ENCODE measurements around the gene THAP4. TPM values are rescaled to one million over a fixed set of nuclear protein-coding genes. Genes with fewer than 3 reads are reported as not detected.

Gene THAP4
- total and polyA plus RNA-seq, 2 of the 13 experiments (the other 11 are each of a cell fraction or from before 2014, with no cell fraction given), result 59.7 to 75.7 TPM

DNA sequence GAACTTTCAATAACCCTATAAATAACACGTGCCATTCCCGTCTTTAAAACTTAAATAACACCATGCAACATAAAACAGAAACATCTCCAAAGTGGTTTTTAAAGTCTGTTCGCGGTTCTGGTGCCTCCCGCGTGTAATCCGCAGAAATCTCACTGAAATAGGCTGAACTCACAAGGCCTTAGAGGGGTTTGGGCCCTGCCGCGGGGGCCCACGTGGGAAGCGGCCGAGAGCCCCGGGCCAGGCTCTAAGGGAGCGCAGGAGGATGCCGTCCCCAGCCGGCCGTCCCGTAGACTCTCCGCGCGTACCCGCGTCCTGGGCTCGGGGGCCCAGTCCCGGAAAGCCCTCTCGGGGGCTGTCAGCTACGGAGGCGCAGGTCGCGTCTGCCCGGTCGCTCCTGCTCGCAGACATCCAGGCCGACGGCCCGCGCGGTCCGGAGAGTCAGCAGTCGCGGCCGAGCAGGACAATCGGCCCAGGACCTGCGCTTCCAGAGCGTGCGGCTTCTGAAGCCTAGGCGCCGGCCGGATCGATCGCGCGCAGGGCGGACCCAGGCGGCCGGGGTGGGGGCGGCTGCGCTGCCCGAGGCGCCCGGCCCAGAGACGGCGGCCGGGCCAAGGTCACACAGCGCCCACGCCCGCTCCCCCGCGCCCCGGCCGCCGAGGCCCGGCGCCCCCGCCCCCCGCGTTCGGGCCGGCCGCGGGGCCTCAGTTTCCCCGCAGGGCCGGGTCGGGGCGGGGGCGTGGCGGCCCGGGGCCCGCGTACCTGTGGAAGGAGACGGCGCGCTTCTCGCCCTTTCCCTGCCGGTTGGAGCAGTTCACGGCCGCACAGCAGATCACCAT is 558 bp downstream of the THAP4 start (continued):
- TF ChIP-seq MTF1 (CRISPR knock-in tag; IDR thresholded peaks at IDR 0.05) (no peak), RBM39 (IDR thresholded peaks at IDR 0.05; ENCODE audit: low read depth, low read length, poor library complexity, severe bottlenecking) (peak; percentile 56), IKZF4 (CRISPR knock-in tag; IDR thresholded peaks at IDR 0.05; ENCODE audit: borderline replicate concordance, low read depth, not compliant biosample characterization) (peak; percentile 17), PAX8 (CRISPR knock-in tag; IDR thresholded peaks at IDR 0.05; ENCODE audit: borderline replicate concordance) (no peak), CENPBD1 (CRISPR knock-in tag; IDR thresholded peaks at IDR 0.05; ENCODE audit: borderline replicate concordance, low read depth) (no peak), HMGXB4 (CRISPR knock-in tag; IDR thresholded peaks at IDR 0.05; ENCODE audit: borderline replicate concordance in 1 of 2, low read depth in 1 of 2) (peak; percentile 46 to 68; a peak in 1 of 4 replicates), ARNTL (CRISPR knock-in tag; IDR thresholded peaks at IDR 0.05) (no peak), CC2D1A (CRISPR knock-in tag; IDR thresholded peaks at IDR 0.05) (no peak), ZNF550 (CRISPR knock-in tag; IDR thresholded peaks at IDR 0.05; ENCODE audit: borderline replicate concordance) (no peak), ZNF639 (CRISPR knock-in tag; conservative IDR thresholded peaks at IDR 0.05) (0 out of 2 replicates have a peak, but pooled peaks have one; percentile 43), CENPT (CRISPR knock-in tag; IDR thresholded peaks at IDR 0.05; ENCODE audit: low read depth) (no peak)
- TF ChIP-seq, protein P1, sequence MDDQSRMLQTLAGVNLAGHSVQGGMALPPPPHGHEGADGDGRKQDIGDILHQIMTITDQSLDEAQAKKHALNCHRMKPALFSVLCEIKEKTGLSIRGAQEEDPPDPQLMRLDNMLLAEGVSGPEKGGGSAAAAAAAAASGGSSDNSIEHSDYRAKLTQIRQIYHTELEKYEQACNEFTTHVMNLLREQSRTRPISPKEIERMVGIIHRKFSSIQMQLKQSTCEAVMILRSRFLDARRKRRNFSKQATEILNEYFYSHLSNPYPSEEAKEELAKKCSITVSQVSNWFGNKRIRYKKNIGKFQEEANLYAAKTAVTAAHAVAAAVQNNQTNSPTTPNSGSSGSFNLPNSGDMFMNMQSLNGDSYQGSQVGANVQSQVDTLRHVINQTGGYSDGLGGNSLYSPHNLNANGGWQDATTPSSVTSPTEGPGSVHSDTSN (CRISPR knock-in tag; IDR thresholded peaks at IDR 0.05; ENCODE audit: borderline replicate concordance), result 0 out of 2 replicates have a peak, but pooled peaks have one; percentile 31
